Effector CD4-positive, alpha-beta T cell (primary cell): Measurements from ENCODE around the gene ISM2. TPM values are rescaled to one million over a fixed set of nuclear protein-coding genes. Genes with fewer than 3 reads are reported as not detected.
"Not testable (repeated sequence)": the region's sequence is repeated elsewhere in the genome, so short reads cannot be mapped to it uniquely, and the experiment has no call there.

Experiments used
- DNase-seq: peaks from one replicate; pipeline ENCODE4 v3.0.0-alpha.2; 2020
- total RNA-seq: gene quantifications from one replicate; lab custom pipeline; 2026; lab: John Stamatoyannopoulos, UW

ISM2 gene
- total RNA-seq: not detected

DNA sequence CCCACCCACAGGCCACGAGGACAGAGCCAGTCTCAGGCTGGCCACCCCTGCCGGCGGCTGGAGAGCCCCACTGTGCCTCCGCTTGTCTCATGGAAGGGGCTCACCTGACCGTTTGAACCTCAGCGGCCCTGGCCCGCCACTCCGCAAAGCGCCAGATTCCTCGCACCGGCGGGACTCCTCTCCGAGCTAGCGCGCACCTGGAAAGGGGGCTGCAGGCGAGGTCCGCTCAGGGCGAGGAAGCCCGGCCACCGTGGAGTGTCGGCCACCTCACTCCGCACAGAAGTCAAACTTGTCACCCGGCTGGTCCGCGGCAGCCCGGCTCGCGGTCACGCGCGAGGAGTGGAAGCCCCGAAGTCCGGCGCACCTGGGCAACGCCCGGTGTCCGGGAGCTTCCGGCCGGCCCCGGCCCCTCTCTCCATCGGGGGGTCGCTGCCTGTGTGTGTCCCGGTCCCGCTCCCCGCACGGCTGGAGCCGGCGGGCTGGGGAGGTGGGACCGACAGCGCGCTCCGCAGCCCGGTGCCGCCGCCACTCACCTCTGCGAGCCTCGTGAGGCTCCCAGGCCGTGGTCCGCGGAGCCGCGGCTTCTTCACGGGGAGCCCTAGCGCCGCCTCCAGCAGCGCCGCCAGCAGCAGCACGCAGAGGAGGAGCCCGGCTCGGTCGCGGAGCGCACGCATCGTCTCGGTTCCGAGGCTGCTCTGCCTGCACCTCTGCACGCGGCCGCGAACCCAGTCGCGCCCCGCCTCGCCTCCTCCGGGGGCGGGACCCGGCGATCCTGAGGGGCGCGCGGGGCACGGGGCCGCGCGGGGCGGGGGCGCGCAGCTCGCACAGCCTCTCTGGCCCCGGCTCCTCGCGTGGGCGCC lies at the start of gene ISM2:
ISM2 (minus strand) TSS at position 697 of the 860 bp plus-strand sequence; CDS start at position 674, 23 bp downstream.
- DNase-seq: no peak

DNA sequence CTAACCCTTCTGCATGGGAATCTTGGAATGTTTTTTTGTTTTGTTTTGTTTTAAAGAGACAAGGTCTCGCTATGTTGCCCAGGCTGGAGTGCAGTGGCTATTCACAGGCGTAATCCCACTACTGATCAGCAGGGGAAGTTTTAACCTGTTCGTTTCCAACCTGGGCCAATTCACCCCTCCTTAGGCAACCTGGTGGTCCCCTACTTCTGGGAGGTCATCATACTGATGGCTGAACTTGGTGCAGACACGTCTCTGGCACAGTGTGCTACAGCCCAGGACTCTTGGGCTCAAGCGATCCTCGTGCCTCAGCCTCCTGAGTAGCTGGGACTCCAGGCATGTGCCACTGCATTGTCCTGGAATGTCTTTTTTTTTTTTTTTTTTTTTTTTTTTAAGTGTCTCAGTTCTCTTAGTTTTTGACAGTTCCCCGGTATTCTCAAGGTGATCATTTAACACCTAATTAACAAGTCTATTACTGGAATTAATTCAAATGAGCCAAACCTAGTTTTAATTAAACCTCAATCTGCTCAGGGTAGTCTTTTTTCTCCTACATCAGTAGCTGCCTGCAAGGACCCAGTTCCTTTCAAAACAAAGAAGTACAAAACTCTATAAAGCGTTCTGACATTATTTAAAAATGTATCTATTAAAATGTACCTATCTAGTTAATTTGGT lies 49.0 kb upstream of the ISM2 start:
- DNase-seq: no peak

DNA sequence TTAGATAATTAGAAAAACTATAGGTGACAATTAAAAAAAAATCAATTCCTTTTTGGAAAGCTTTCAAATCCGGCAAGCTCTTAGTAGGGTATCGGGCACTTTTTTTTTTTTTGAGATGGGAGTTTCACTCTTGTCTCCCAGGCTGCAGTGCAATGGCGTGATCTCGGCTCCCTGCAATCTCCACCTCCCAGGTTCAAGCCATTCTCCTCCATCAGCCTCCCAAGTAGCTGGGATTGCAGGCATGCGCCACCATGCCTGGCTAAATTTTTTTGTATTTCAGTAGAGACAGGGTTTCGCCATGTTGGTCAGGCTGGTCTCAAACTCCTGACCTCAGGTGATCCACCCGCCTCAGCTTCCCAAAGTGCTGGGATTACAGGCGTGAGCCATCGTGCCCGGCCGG lies 46.6 kb upstream of the ISM2 start:
- not testable (repeated sequence) for DNase-seq

DNA sequence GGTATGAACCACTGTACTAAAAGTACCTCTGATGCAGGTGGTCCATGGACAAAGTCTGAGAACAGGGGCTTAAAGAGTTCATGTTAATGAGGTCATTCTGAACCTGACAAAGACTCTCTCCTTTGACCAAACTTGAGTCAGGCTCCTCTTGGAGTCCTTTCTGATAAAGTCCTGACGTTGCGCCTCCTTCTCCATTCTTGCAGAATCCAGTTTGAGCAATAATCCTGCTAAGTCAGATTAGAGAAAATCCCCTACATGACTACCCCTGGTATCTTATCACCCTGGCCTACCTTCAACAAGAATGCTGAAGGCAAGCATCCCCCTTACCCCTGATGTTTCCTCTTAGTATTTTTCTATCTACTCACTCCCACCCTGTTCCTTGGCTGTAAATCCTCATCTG lies 46.0 kb upstream of the ISM2 start:
- DNase-seq: no peak

DNA sequence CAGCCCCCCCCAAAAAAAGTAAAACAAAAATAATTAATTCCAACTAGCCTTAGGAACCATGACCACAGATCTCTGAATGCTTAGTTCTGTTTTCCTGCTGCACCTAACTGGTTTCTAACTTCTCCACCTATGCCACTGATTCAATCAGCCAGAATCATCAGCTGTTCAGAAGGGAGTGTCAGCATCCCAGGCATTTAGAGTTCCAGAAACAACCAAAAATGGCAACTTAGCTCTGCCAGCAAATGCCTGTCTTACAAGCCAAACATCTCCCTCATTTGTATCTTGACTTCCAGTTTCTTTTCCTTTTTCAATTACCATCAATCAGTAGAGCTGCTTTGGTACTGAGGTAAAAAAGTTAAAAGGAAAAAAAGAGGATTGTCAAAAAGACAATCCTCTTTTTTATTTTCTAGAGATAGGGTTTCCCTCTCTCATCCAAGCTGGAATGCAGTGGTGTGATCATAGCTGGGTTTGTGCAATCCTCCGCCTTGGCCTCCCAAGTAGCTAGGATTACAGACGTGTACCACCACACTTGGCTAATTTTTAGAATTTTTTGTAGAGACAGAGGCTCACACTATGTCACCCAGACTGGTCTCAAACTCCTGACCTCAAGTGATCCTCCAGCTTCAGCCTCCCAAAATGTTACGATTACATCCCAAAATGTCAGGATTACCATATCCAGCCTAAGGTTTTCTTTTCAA lies 45.2 kb upstream of the ISM2 start:
- DNase-seq: no peak

DNA sequence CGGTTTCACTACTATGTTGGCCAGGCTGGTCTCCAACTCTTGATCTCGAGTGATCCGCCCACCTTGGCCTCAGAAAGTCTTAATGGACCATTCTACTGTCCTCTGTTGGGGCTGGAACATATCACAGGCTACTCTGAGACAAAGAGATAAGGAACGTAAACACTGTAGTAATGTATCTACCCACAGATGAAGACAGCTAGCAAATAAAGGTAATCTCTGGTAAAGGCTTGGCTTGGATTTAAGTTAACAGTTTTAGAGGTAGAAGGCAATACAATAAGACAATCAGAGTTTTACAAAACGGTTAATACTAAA lies 44.6 kb upstream of the ISM2 start:
- DNase-seq: no peak

DNA sequence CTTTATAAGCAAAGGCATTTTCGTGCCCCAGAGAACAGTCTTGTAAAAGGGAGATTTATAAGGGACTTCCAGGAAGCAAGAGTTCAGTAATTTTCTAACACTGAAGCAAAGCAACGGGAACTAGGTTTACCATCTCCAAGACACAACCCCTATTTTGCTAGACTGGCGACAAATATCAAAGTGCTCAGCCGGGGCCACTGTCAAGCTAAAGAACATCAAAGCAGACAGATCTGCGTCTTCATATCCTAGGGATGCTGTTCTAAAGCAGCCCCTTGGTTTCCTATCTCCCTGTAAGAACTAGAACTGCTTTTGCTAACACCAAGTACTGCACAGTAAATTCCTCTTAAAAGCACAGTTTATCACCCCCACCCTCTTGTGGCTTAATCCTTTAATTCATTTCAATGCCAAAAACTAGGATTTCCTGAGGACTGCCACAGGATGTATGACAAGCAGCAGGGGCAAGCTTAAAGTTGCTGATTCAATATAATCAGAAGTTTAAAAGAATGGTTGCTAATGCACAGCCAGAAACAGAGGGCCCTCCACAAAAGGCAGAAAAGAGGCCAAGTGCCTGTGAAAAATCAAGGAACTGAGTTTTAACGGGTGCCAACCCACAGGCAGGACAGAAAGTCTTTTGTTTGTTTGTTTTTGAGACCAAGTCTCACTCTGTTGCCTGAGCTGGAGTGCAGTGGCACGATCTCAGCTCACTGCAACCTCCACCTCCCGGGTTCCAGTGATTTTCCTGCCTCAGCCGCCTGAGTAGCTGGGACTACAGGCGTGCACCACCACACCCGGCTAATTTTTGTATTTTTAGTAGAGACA lies 44.0 kb upstream of the ISM2 start:
- no peak for DNase-seq

DNA sequence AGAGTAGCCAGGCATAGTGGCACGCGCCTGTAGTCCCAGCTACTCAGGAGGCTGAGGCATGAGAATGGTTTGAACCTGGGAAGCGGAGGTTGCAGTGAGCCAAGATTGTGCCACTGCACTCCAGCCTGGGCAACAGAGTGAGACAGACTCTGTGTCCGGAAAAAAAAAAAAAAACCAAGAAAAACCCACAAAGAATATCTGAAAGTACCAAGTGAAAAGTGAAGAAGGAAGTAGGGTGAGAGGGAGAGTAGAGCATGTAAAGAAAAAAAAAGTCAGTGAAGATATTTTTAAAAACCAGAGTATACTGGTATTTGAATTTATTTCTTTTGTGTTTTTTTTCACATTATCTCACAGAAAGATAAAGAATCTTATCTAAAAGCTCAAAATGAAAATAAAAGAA lies 43.3 kb upstream of the ISM2 start:
- DNase-seq: no peak

DNA sequence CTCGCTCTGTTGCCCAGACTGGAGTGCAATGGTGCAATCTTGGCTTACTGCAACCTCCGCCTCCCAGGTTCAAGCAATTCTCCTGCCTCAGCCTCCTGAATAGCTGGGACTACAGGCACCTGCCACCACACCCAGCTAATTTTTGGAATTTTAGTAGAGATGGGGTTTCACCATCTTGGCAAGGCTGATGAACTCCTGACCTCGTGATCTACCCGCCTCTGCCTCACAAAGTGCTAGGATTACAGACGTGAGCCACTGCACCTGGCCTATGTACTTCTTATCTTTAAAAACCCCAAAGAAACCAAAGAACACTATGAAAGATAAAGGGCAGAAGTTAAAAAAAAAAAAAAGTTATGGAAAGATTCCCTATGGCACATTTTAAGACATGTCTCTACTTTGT lies 38.3 kb upstream of the ISM2 start:
- not testable (repeated sequence) for DNase-seq

DNA sequence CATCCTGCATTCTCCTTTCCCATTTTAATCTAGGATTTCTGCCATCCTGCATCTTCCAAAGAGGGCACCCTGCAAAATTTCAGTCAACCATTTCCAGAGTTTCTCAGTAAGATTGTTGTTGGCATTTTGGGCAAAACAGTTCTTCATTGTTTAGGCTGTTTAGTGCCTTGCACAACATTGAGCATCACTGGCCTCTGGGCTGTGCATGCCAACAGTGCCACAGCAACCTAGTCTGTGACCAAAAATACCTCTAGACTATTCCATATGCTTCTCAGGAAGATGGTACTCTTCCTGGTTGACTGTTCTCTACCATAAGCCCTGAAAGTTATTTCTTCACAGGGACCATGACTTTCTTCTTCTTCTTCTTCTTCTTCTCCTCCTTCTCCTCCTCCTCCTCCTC lies 32.5 kb upstream of the ISM2 start:
- no peak for DNase-seq

DNA sequence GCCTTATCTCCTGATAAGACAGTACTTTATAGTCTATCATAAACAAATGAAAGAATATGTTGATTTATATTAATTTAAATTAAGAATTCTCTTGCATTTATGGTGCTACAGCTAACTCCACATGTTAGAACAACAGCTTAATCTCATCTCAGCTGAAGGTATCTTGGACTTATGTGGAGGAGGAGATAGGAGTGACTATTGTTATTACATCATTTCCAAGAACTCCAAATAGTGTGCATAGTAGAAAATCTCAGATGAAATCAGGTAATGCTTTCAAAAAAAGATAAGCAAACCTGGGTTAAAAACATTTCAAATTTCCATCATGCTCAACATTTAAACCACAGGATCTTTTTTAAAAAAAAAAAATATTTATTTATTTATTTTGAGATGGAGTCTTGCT lies 31.3 kb upstream of the ISM2 start:
- no peak for DNase-seq

DNA sequence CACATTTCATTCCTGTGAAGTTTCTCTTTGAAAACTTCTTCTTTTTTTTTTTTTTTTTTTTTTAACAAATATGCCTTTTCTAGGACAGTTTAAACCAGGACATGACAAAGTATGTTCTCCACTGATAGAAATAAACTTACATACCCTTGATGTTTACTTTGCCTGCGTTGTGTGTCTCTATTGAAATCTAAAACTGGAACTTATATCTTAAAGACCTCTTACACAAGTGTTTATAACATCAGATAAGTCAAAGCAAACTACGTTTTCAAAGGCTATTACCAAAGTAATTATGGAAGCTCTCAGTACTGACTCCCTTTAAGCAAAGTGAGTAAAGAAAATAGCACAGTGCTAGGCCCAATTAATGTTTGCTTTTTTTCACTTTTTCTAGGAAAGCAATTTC lies 30.6 kb upstream of the ISM2 start:
- no peak for DNase-seq

DNA sequence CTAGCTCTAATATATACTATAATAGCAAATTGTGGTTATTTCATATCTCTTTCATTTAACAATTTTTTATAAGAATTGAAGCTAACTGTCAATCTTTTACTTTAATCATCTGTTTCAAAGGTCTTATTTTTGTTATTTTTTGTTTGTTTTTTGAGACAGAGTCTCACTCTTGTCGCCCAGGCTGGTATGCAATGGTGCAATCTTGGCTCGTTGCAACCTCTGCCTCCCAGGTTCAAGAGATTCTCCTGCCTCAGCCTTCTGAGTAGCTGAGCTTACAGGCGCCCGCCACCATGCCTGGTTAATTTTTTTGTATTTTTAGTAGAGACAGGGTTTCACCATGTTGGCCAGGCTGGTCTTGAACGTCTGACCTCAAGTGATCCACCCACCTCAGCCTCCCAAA lies 30.1 kb upstream of the ISM2 start:
- DNase-seq: not testable (repeated sequence)

DNA sequence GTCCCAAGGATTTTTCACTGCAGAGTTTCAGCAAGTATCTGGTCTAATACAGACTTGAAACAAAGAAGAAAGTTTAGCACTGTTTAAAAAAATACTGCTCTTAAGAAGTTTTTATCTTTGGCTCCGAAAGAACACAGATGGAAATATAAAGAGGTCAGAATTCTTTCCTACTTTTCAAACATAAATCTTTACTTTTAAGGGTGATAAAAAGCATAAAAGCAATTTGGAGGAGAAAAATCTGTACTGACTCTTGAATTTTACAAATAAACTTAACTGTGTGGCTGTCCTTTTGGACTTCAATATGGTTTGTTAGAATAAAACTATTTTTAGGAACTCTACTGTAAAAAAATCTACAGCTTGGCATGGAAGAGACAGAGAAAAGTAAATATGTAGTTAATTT lies 27.6 kb upstream of the ISM2 start:
- no peak for DNase-seq

DNA sequence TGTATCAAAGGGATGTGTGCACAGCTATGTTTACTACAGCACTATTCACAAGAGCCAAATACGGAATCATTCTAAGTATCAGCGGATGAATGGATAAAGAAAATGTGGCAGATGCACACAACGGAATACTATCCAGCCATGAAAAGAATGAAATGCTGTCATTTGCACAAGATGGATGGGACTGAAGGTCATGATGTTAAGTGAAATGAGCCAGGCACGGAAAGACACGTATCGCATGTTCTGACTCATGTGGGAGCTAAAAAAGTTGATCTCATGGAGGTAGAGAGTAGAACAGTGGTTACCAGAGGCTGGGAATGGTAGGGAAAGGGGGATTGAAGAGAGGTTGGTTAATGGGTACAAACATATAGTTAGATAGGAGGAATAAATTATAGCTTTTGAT lies 25.9 kb upstream of the ISM2 start:
- no peak for DNase-seq

DNA sequence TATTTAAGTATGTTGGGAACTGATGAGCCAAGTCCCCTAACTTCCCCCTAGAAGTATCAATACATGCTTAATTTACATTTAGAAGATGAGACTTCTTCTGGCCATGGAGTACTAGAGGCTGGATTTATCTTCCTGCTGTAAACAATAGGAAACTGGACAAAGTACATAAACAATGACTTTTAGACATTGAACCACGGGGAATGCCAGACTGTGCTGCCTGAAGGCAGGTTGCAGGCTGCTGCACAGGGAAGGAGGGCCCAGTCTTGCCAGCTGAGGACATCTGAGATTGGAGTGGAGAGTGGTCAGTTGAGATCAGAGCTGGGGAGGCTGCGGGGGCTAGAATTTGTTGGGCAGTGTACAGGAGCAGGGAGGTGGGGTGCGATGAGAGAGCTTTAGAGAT lies 24.5 kb upstream of the ISM2 start:
- DNase-seq: no peak

DNA sequence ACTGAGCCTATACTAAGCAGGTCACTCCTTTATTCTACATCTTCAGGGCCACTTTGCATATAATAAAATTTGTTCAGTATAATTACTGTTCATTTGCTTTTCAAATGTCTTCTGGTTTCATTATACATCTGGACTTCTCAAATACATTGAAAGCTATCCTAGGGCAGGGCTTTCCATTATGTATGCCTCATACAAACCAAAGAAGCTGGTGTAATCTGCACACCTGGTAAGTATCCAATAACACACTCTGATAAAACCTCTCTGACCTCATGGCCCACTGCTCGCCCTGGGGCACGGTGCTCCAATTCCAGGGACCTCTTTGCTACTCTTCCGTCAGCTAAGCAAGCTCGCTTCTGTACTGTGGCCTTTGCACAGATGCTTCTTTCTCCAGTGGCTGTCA lies 21.9 kb upstream of the ISM2 start:
- no peak for DNase-seq

DNA sequence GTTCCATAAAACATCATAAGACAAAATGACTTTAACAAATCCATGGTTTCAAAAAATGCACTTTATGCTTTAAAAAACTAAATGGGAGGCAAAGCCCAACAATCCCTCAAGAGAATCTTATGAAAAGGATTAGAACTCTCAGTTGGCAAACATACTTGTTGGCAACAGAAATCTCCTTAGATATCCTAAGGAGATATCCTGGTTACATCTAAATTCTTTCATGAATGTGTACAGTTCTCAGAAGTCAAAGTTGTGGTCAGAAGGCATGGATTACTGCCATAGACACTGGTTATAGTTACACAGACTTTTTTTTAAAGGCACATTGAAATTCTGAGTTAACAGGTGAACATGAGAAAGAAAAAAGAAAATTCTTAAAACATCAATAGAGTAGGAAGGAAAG lies 17.5 kb upstream of the ISM2 start:
- no peak for DNase-seq

DNA sequence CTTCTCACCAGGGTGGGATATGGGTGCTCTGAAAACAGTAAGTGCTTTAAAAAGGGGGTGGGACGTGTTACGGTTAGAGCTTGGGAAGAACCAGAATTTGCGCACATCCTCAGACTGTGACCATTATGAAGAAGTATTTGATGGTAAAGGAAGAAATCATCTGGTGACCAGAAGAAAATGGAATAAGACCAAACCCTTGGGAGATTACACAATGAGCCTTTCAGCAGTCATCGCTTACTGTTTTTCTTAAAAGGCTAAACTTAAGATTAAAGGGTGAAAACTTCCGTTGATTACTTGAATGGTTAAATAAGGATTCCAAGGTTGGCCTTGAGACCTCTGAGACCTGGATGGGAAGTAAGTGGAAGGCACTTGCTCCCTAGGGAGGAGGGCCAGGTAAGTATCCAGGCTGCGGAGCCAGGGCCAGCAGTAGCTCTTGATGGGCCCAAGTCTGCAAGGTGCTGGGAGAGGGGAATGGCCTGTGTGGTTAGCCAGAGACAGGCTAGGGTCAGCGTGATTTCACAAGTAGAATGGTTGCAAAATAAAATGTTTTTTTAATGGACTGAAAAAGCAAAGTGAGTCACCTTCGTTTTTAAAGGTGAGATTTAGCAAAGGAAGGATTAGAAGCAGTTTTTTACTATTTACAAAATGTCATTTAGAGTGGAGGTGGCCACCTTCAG lies 13.0 kb upstream of the ISM2 start:
- DNase-seq: no peak

DNA sequence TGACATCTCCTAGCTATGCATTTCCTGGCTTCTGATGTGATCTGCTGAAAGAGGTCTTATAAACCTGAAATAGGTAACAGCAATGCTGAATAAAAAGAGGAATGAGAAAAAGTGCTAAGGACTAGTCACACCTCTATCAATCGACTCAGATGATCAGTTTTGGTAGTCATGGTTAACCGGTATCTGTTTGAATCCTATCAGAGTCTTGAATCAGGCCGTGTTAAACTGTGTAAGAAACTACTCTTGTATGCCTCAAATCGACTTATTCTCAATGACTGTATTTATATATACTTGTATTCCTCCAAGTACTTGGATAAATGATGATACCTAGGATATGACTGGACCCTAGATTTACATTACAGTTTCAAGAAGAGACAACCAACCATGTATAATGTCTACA lies 10.8 kb upstream of the ISM2 start:
- DNase-seq: no peak

DNA sequence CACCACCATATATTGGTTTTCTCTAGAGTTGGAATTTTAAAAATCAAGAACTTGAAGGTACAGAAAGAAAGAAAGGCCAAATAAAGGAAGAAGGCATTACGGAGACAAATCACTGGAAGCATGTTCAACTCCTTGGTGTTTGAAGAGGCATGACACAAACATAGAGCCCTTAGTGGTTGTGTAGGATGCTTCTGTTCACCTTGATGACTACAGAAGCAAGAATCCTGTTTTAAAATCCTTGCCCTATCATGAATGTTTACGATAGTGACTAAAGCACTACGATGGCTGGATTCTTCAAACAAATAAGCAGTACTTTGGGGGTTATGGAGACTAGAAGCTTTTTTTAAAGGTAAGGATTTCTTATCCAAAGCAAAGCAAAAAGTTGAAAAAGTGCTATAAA lies 10.3 kb upstream of the ISM2 start:
- DNase-seq: no peak

DNA sequence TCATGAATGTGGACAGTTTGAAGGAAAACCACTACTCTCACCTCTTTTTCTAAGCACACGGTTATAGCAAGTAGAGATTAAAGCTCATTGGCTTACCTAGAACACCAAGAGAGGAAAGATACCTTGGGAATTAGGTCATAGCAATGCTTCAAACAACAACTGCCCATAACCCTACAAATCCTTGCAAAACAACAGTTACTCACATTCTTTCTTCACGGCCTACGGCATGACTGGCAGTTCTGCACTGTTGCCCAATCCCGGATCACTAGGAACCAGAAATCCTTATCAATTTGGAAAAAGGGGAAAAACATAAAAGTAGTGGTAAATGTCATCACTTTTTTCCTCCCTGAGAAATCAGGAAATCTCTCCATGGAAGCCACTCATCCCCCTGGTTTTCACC lies 9.6 kb upstream of the ISM2 start:
- DNase-seq: no peak

DNA sequence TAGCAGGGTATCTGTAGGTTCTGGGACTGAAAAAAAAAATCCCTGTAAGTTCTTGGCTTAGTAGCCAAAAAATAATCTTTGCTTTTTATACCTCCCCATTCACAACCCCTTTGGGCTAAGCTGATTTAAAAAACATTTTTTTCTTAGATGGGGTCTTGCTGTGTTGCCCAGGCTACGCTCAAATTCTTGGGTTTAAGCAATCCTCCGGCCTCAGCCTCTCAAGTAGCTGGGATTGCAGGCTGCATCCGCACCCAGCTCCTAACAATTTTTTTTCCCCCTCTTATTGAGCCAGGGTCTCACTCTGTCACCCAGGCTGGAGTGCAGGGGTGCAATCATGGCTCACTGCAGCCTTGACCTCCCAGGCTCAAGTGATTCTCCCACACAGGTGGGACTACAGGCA lies 9.1 kb upstream of the ISM2 start:
- no peak for DNase-seq
